Stomach (tissue), 4 donors: ENCODE results near the gene LARGE1.

Experiments
- EP300 ChIP-seq: sonication (generic); formaldehyde crosslinking; IDR thresholded peaks from one replicate; pipeline ENCODE4 v1.6.1; 2017; ENCODE audit warnings: antibody characterized with exemption
- POLR2A ChIP-seq, 4 donors: fragments of 450-650 bp; IDR thresholded peaks; one replicate each; pipeline ENCODE4 v1.6.1; 2016; ENCODE audit warnings: antibody characterized with exemption in 4 of 4, control low read depth in 2 of 4, mild to moderate bottlenecking in 1 of 4, moderate library complexity in 1 of 4
- TF ChIP-seq, protein P1 (sequence below), 7 experiments: fragments of 450-650 bp in 4 of 7; fragments of 200-600 bp in 3 of 7; sonication (generic) in 3 of 7; IDR thresholded peaks; one replicate each; pipeline ENCODE4 v1.5.1; 2016 to 2019; ENCODE audit warnings: antibody characterized with exemption in 7 of 7, control low read depth in 2 of 7, mild to moderate bottlenecking in 1 of 7

DNA sequence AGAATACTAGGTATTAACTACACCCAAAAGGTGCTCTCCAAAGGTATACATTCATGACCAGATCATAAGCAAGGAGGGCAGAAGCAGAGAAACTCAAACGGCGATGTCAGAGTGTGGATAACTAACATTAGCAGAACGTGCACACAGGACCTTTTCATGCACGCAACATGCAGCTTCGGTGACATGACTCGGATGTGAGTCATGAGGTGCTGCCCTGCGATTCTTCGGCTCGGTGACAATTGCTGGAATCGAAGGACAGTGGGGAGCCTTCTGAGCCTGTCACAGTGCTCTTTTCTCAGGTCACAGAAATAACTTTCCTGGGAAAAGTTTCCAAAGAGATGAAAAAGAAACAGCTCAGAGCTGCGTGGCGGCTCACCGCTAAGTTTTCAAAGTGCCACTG, 443.6 kb downstream of the LARGE1 start:
- TF ChIP-seq POLR2A (IDR thresholded peaks at IDR 0.05), result no peak
- TF ChIP-seq, protein P1, sequence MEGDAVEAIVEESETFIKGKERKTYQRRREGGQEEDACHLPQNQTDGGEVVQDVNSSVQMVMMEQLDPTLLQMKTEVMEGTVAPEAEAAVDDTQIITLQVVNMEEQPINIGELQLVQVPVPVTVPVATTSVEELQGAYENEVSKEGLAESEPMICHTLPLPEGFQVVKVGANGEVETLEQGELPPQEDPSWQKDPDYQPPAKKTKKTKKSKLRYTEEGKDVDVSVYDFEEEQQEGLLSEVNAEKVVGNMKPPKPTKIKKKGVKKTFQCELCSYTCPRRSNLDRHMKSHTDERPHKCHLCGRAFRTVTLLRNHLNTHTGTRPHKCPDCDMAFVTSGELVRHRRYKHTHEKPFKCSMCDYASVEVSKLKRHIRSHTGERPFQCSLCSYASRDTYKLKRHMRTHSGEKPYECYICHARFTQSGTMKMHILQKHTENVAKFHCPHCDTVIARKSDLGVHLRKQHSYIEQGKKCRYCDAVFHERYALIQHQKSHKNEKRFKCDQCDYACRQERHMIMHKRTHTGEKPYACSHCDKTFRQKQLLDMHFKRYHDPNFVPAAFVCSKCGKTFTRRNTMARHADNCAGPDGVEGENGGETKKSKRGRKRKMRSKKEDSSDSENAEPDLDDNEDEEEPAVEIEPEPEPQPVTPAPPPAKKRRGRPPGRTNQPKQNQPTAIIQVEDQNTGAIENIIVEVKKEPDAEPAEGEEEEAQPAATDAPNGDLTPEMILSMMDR (IDR thresholded peaks at IDR 0.05), result no peak
- TF ChIP-seq EP300, result no peak
